8988T (cell line): ENCODE measurements around the gene FRG2B.
"Not testable (repeated sequence)": the region's sequence is repeated elsewhere in the genome, so short reads cannot be mapped to it uniquely, and the experiment has no call there.

Experiments
- DNase-seq: peaks from one replicate; pipeline ENCODE4 v3.0.0; 2011

FRG2B gene

GRCh38 chr10:133626695-133627094, at the start of gene FRG2B:
TSS of gene FRG2B (minus strand) at chr10:133626795. CDS start at chr10:133626742, 53 bp downstream.
- DNase-seq, result not testable (repeated sequence)

DNA sequence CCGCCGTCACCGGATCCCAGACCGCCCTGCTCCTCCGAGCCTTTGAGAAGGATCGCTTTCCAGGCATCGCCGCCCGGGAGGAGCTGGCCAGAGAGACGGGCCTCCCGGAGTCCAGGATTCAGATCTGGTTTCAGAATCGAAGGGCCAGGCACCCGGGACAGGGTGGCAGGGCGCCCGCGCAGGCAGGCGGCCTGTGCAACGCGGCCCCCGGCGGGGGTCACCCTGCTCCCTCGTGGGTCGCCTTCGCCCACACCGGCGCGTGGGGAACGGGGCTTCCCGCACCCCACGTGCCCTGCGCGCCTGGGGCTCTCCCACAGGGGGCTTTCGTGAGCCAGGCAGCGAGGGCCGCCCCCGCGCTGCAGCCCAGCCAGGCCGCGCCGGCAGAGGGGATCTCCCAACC, 40.9 kb upstream of the FRG2B start:
- DNase-seq, result not testable (repeated sequence)

GRCh38 chr10:133663544-133664160, 37.1 kb upstream of the FRG2B start:
- DNase-seq, result not testable (repeated sequence)

GRCh38 chr10:133661122-133661521, 34.5 kb upstream of the FRG2B start:
- not testable (repeated sequence) for DNase-seq

- DNase-seq, result not testable (repeated sequence)
These were observed 33.9 kb upstream of the FRG2B start for GRCh38 chr10:133660516-133660915.

- DNase-seq, result not testable (repeated sequence)
These were observed 30.7 kb upstream of the FRG2B start for GRCh38 chr10:133657276-133657675.

DNA sequence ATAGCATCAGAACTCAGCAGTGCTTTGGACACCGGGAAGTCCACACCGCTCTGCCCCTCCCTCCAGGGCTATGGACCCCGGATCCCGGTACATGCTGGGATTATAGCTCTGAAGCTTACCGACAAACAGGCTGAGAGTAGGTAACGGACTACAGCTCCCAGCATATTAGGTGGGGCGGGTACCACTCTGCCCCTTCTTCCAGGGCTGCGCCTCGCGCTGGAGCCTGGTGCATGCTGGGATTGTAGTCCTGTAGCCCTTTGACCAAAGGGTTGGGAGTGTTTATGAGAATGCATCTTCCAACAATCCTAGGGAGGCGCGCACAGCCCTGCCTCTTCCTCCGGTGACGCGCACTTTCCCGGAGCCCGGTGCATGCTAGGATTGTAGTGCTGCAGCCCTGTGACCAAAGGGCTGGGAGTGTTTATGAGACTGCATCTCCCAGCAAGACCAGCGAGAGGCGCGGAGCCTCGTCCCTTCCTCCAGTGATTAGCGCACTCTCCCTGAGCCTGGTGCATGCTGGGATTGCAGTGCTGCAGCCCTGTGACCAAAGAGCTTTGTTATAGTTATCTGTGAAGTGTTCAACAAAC, 22.4 kb upstream of the FRG2B start:
- DNase-seq, result not testable (repeated sequence)

GRCh38 chr10:133647075-133647748, 20.6 kb upstream of the FRG2B start:
- not testable (repeated sequence) for DNase-seq

GRCh38 chr10:133637846-133638235, 11.2 kb upstream of the FRG2B start:
- DNase-seq, result not testable (repeated sequence)

DNA sequence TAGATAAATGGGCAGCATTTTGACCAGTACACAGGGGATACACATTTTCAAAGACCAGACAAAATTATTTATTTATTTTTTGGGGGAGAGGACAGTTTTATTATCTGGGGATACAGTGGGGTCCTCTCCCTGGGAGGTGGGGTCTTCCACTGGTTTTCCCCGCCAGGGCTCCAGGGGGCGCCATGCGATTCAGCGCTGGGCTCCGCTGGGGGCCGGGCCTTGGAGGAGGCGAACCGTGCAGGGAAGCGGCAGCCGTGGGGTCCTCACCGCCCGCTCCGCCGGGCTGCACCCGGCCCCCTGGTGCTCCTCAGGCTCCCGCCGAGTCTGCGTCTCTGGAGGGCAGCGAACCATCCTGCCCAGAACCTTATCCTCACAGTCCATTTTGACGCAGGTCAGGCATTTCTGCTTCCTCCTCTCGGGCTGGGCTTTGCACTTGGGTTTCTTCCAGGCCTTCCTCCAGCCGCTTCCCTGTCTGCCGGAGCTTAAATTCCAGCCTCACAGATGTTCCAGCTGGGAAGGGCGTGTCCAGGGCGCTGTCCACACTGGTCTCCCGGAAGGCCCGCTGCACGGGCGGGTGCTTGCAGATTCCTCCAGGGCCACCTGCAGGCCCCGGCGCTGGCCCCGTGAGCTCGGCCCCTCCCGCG, 10.7 kb upstream of the FRG2B start:
- DNase-seq, result not testable (repeated sequence)

DNA sequence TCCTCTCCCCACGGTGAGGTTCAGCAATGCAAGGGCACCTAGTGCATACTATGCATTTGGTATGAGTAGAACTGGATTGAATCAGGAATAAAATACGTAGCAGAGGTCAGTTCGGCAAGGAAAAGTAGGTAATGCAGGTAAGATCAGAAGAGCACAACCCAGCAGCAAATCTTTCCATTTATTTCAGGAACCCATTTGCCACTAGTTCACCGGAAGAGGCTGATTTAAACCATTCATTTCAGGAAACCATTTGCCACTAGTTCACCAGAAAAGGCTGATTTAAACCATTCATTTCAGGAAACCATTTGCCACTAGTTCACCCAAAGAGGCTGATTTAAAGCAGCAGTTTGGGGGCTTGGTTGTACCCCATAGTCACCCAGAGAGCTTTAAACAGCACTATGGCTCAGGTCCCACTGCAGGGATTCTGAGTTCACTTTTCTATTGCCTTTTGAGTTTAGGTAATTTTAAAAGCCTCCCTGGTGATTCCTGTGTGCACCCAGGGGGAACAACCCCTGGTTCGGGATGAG, 4.2 kb upstream of the FRG2B start:
- not testable (repeated sequence) for DNase-seq

DNA sequence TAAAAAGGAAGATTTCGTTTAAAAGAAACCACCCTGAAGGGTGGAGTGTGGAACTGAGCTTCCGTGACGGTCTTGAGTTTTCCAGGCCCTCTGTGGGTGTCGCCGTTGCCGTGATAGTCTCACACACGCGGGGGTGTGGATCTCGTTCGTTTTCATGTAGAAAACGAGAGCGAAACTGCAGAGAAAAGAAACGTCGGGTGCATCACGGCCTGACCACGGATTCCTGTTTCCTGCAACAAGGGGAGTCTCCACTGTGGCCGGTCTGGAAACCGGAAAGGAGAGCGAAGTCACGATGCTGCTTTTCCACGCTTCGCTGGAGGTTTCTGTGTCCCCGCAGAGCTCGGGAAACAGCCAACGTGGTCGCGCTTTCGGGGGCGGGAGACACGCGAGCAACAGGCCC, 4.1 kb downstream of the FRG2B start:
- not testable (repeated sequence) for DNase-seq

DNA sequence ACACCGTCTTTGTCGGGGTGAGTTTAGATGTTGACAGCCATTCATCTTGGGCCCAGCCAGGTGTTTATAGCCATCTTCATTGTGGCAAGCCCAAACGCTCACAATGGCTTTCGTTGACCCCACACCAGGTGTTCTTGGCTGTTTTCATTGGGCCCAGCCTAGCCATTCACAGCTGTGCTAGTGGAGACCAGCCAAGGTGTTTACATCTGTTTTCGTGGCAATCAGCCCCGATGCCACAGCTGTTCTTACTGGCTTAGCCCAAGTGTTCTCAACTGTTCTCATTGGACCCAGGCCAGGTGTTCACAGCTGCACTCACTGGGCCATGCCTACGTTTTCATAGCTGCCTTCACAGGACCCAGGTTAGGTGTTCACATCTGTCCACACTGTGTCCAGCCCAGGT, 7.7 kb downstream of the FRG2B start:
- no peak for DNase-seq

DNA sequence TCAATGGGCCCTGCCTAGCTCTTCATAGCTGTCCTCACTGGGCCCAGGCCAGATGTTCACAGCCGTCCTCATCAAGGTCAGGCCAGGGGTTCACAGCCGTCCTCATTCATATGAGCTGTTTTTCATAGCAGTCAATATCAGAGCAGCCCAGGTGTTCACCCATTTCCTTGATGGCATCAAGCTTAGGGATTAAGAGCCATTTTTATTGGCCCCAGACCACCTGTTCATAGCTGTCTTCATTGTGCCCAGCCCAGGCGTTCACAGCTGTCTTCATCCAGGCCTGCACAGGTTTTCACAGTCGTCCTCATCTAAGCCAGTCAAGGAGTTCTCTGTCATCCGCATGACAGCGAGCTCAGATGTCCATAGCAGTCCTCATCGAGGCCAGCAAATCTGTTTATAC, 9.4 kb downstream of the FRG2B start:
- no peak for DNase-seq

DNA sequence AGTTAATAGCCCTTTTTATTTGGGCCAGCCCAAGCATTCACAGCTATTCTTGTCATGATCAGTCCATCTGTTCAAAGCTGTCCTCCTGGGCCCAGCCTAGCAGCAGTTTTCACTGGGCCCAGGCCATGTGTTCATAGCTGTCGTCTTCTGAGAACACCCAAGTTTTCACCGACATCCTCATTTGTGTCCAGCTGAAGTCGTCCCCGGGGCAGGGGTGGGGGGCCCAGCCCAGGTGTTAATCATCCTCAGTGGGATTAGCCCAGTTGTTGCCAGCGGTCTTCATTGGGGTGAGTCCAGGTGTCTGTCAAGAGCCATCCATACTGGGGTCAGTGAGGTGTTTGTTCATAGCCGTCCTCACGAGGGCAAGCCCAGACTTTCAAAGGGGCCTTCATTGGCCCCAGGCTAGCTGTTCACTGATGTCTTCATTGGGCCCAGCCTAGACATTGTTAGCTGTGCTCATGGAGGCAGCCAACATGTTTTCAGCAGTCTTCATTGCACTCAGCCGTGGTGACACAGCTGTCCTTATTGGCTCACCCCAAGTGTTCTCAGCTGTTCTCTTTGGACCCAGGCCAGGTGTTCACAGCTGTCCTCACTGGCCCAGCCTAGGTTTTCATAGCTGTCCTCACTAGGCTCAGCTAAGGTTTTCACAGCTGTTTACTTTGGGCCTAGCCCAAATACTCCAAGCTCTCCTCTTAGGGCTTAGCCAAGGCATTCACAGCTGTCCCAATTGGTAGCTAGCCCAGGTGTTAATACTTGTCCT, 10.0 kb downstream of the FRG2B start:
- no peak for DNase-seq

- no peak for DNase-seq
These were observed 11.6 kb downstream of the FRG2B start for GRCh38 chr10:133614830-133615580.

DNA sequence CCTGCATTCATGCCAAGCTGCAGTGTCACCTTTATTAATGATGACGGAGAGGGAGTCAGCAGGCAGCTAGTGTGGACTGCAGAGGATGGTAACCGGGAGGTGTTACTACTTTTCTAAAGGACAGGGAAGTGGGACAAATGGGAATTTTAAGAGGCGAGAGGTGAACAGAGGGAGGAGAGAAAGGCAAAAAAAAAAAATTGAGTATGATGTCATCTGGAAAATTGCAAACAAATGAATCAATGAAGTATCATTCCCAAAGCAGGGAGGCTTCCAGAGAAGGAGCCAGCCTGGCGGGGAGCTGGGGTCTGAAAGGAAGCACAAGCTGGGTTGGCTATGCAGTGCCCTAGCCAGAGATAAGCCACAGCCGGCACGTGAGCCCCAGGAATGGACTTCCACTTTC, 12.9 kb downstream of the FRG2B start:
- DNase-seq, result no peak

GRCh38 chr10:133611079-133611478, 15.5 kb downstream of the FRG2B start:
- DNase-seq, result no peak

DNA sequence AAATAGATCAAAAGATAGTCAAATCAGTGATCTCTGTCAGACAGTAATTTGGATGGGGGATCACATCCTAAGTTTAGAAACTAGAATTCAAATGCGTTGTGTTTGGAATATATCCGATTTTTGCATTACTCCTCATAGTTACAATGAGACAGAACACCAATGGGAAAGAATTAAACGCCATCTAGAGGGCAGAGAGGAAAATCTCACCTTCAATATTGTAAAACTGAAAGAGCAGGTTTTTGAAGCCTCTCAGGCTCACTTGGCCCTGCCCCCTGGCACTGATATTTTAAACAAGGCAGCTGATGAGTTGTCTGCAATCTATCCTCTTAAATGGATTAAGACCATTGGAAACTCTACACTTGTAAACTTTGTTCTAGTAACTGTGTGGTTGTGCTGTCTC, 17.7 kb downstream of the FRG2B start:
- no peak for DNase-seq

DNA sequence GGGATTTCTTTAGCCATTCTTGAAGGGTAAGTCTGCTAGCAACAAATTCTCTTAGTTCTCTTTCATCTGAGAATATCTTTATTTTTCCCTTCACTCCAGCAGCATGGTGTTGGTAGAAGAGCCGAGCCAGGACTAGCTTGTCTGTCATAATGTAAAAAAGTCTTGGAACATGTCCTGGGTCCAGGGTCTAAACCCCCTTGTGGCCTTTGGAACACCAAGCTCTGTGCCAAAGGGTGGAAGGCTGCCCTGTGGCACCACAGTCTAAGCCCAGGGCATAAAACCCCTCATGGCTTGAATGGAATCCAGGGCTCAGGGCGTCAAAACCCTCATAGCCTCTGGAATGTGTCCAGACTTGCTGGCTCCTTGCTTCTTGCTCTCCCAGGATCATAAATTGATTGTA, 23.2 kb downstream of the FRG2B start:
- not testable (repeated sequence) for DNase-seq

DNA sequence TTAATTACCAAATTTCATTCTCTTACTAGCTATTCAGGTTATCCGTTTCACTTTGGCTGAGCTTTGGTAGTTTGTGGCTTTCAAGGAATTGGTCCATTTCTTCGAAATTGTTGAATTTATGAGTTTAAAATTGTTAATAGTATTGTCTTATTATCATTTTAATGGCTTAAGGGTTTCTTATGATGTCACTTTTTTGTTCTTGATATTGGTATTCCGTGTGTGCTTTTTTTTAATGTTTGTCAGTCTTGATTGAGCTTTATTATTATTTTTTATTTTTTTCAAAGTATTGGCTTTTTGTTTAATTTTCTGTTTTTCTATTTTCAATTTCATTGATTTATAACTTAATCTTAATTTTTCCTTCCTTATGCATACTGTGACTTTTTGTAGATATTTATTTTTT, 25.9 kb downstream of the FRG2B start:
- DNase-seq, result no peak

DNA sequence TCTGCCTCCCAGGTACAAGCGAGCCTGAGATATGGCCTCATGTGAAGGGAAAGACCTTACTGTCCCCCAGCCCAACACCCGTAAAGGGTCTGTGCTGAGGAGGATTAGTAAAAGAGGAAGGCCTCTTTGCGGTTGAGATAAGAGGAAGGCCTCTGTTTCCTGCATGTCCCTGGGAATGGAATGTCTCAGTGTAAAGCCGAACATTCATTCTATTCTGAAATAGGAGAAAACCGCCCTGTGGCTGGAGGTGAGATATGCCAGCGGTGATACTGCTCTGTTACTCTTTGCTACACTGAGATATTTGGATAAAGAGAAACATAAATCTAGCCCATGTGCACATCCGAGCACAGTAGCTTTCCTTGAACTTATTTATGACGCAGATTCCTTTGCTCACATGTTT, 26.7 kb downstream of the FRG2B start:
- not testable (repeated sequence) for DNase-seq
